T-helper 1 cell treated with Interleukin-12 subunit alpha and Interleukin-12 subunit beta and Interleukin-4 antibody, amounts not matched to agents 30 μg/mL and 1 μg/mL, for 36 hours (primary cell): ENCODE data around the gene GUCA2B.

ENCODE experiments used
- H3K27ac Mint-ChIP-seq: one replicate; pipeline ENCODE4 v1.8.0; 2021; ENCODE audit warnings: mild to moderate bottlenecking, mixed read lengths
- H3K27me3 Mint-ChIP-seq: one replicate; pipeline ENCODE4 v1.8.0; 2021; ENCODE audit warnings: low read depth, mixed read lengths
- H3K36me3 Mint-ChIP-seq: one replicate; pipeline ENCODE4 v1.8.0; 2021; ENCODE audit warnings: low read depth, mixed read lengths
- H3K4me1 Mint-ChIP-seq: one replicate; pipeline ENCODE4 v1.8.0; 2021; ENCODE audit warnings: low read depth, mixed read lengths
- H3K4me3 Mint-ChIP-seq: one replicate; pipeline ENCODE4 v1.8.0; 2021; ENCODE audit warnings: mild to moderate bottlenecking, moderate library complexity, mixed read lengths
- H3K9me3 Mint-ChIP-seq: one replicate; pipeline ENCODE4 v1.8.0; 2021; ENCODE audit warnings: mixed read lengths

The GUCA2B gene

GRCh38 chr1:42183210-42183956 lies 30.2 kb downstream of the GUCA2B start:
- Mint-ChIP-seq H3K4me1 (no peaks in the 10 kb centered on the region), H3K27ac (no peak overlapping the region), H3K4me3 (no peak overlapping the region), H3K36me3 (peaks cover 26% of the 10 kb centered on the region), H3K27me3 (no peaks in the 10 kb centered on the region), H3K9me3 (no peaks in the 10 kb centered on the region)

- Mint-ChIP-seq H3K4me1 (no peaks in the 10 kb centered on the region), H3K27me3 (no peaks in the 10 kb centered on the region), H3K9me3 (no peaks in the 10 kb centered on the region), H3K27ac (no peak overlapping the region), H3K4me3 (no peak overlapping the region), H3K36me3 (peaks cover 30% of the 10 kb centered on the region)
Measured at GRCh38 chr1:42183957-42184268, 30.7 kb downstream of the GUCA2B start.

- Mint-ChIP-seq H3K27me3 (no peaks in the 10 kb centered on the region), H3K4me3 (no peak overlapping the region), H3K27ac (no peak overlapping the region), H3K9me3 (no peaks in the 10 kb centered on the region), H3K4me1 (no peaks in the 10 kb centered on the region), H3K36me3 (peaks cover 28% of the 10 kb centered on the region)
Measured at GRCh38 chr1:42184616-42185015, 31.4 kb downstream of the GUCA2B start.

- H3K36me3 Mint-ChIP-seq, result peaks cover 32% of the 10 kb centered on the region
- H3K9me3 Mint-ChIP-seq, result no peaks in the 10 kb centered on the region
- H3K4me3 Mint-ChIP-seq, result no peak overlapping the region
Measured at GRCh38 chr1:42186152-42186551, 32.9 kb downstream of the GUCA2B start.

GRCh38 chr1:42189931-42190853 lies 37.0 kb downstream of the GUCA2B start:
- Mint-ChIP-seq H3K4me1 (peaks cover 3% of the 10 kb centered on the region), H3K27me3 (no peaks in the 10 kb centered on the region), H3K4me3 (no peak overlapping the region), H3K9me3 (no peaks in the 10 kb centered on the region), H3K36me3 (peaks cover 33% of the 10 kb centered on the region), H3K27ac (no peak overlapping the region)

More at GRCh38 chr1:42186152-42186551, 32.9 kb downstream of the GUCA2B start:
- no peak overlapping the region for H3K27ac Mint-ChIP-seq
- no peaks in the 10 kb centered on the region for H3K4me1 Mint-ChIP-seq
- H3K27me3 Mint-ChIP-seq, result no peaks in the 10 kb centered on the region

GRCh38 chr1:42191319-42191718 lies 38.1 kb downstream of the GUCA2B start:
- Mint-ChIP-seq H3K27ac (no peak overlapping the region), H3K27me3 (no peaks in the 10 kb centered on the region), H3K9me3 (no peaks in the 10 kb centered on the region)

GRCh38 chr1:42192106-42192505 lies 38.9 kb downstream of the GUCA2B start:
- H3K9me3 Mint-ChIP-seq, result no peaks in the 10 kb centered on the region
- peaks cover 29% of the 10 kb centered on the region for H3K36me3 Mint-ChIP-seq
- H3K27me3 Mint-ChIP-seq, result no peaks in the 10 kb centered on the region
- H3K4me3 Mint-ChIP-seq, result no peak overlapping the region
- H3K27ac Mint-ChIP-seq, result no peak overlapping the region
- peaks cover 3% of the 10 kb centered on the region for H3K4me1 Mint-ChIP-seq

More at GRCh38 chr1:42191319-42191718, 38.1 kb downstream of the GUCA2B start:
- Mint-ChIP-seq H3K4me1 (peaks cover 3% of the 10 kb centered on the region), H3K4me3 (no peak overlapping the region), H3K36me3 (peaks cover 25% of the 10 kb centered on the region)

- Mint-ChIP-seq H3K27ac (no peak overlapping the region), H3K4me3 (no peak overlapping the region), H3K9me3 (no peaks in the 10 kb centered on the region), H3K27me3 (no peaks in the 10 kb centered on the region), H3K4me1 (peaks cover 3% of the 10 kb centered on the region), H3K36me3 (peaks cover 30% of the 10 kb centered on the region)
Measured at GRCh38 chr1:42195841-42196240, 42.6 kb downstream of the GUCA2B start.

- no peak overlapping the region for H3K27ac Mint-ChIP-seq
- peaks cover 41% of the 10 kb centered on the region for H3K36me3 Mint-ChIP-seq
- H3K9me3 Mint-ChIP-seq, result peaks cover 14% of the 10 kb centered on the region
- H3K4me1 Mint-ChIP-seq, result no peaks in the 10 kb centered on the region
- H3K27me3 Mint-ChIP-seq, result no peaks in the 10 kb centered on the region
- no peak overlapping the region for H3K4me3 Mint-ChIP-seq
Measured at GRCh38 chr1:42198251-42198650, 45.0 kb downstream of the GUCA2B start.

- no peaks in the 10 kb centered on the region for H3K4me1 Mint-ChIP-seq
- H3K36me3 Mint-ChIP-seq, result peaks cover 60% of the 10 kb centered on the region
- H3K27ac Mint-ChIP-seq, result no peak overlapping the region
- peaks cover 23% of the 10 kb centered on the region for H3K9me3 Mint-ChIP-seq
- H3K4me3 Mint-ChIP-seq, result no peak overlapping the region
- H3K27me3 Mint-ChIP-seq, result no peaks in the 10 kb centered on the region
Measured at GRCh38 chr1:42201986-42202385, 48.8 kb downstream of the GUCA2B start.
